B cell (primary cell): Measurements from ENCODE around the gene BBS7. TPM values are rescaled to one million over a fixed set of nuclear protein-coding genes. Genes with fewer than 3 reads are reported as not detected.

ENCODE experiments used
- ATAC-seq: fragments of 200-7000 bp; cut with Tn5 transposase; one replicate; pipeline ENCODE4 v1.10.0; 2021; ENCODE audit warnings: low read depth, mild to moderate bottlenecking, moderate number of reproducible peaks, moderate library complexity
- CTCF ChIA-PET: fragments of 350-600 bp; sonication (Branson Sonifier 250); formaldehyde crosslinking; loops from one replicate; lab custom pipeline; 2021; ENCODE audit warnings: antibody characterized with exemption, inconsistent platforms; lab: Charles Lee
- POLR2A ChIA-PET: fragments of 350-600 bp; sonication (Branson Sonifier 250); formaldehyde crosslinking; loops from one replicate; lab custom pipeline; 2021; ENCODE audit warnings: antibody characterized with exemption; lab: Charles Lee
- DNase-seq: peaks from one replicate; pipeline ENCODE4 v3.0.0; 2013
- H2AFZ ChIP-seq: 2 replicates; pipeline ENCODE4 v1.6.1; 2012; ENCODE audit warnings: mild to moderate bottlenecking, low read depth, low read length; ENCODE audit not compliant: insufficient read depth, poor library complexity, severe bottlenecking
- H3K27ac ChIP-seq, 2 donors: 1 replicate in 1 of 2; 2 replicates in 1 of 2; pipeline ENCODE4 v1.5.1; 2012 to 2013; ENCODE audit warnings: low read length in 2 of 2, mild to moderate bottlenecking in 2 of 2, moderate library complexity in 1 of 2
- H3K27me3 ChIP-seq, 4 experiments: fragments of 200-600 bp in 1 of 4; sonication (generic) in 1 of 4; replicated peaks in 1 of 4; 1 replicate in 2 of 4; 2 replicates in 2 of 4; pipeline versions ENCODE4 v1.6.1 to v1.7.0; 2013 to 2016; ENCODE audit warnings: low read length in 3 of 4, mild to moderate bottlenecking in 2 of 4, mixed read lengths in 1 of 4, moderate library complexity in 1 of 4; ENCODE audit not compliant: insufficient read depth in 4 of 4, control insufficient read depth in 3 of 4; ENCODE audit errors: control extremely low read depth in 1 of 4
- H3K36me3 ChIP-seq, 2 experiments: replicated peaks in 1 of 2; 1 replicate in 1 of 2; 2 replicates in 1 of 2; pipeline versions ENCODE4 v1.6.1 to v1.7.1; 2013; ENCODE audit warnings: low read length in 1 of 2; ENCODE audit not compliant: insufficient read depth in 2 of 2, control insufficient read depth in 1 of 2; ENCODE audit errors: control extremely low read depth in 1 of 2, extremely low read depth in 1 of 2
- H3K4me1 ChIP-seq, 2 donors: fragments of 200-600 bp in 1 of 2; sonication (generic) in 1 of 2; 1 replicate in 1 of 2; 2 replicates in 1 of 2; pipeline versions ENCODE4 v1.5.1 to v1.6.1; 2013 to 2017; ENCODE audit warnings: low read length in 2 of 2; ENCODE audit not compliant: control insufficient read depth in 2 of 2, insufficient read depth in 2 of 2
- H3K4me2 ChIP-seq: replicated peaks from 2 replicates; pipeline ENCODE3; 2012; ENCODE audit warnings: mild to moderate bottlenecking, low read depth, low read length; ENCODE audit not compliant: poor library complexity, severe bottlenecking
- H3K4me3 ChIP-seq, 5 experiments: fragments of 200-600 bp in 1 of 5; sonication (generic) in 1 of 5; 1 replicate in 3 of 5; 2 replicates in 2 of 5; pipeline versions ENCODE4 v1.5.1 to v1.7.0; 2011 to 2016; ENCODE audit warnings: low read length in 4 of 5, mild to moderate bottlenecking in 4 of 5, low read depth in 2 of 5, control low read depth in 1 of 5, moderate library complexity in 1 of 5; ENCODE audit not compliant: insufficient read depth in 1 of 5; ENCODE audit errors: control extremely low read depth in 1 of 5, extremely low read depth in 1 of 5
- H3K79me2 ChIP-seq: fragments of 200-600 bp; sonication (generic); one replicate; pipeline ENCODE4 v1.6.0; 2016; ENCODE audit warnings: low read length; ENCODE audit not compliant: control insufficient read depth, insufficient read depth
- H3K9ac ChIP-seq: fragments of 200-600 bp; sonication (generic); 2 replicates; pipeline ENCODE4 v1.6.1; 2017; ENCODE audit warnings: mild to moderate bottlenecking, low read length, moderate library complexity
- H3K9me3 ChIP-seq, 3 donors: one replicate each; pipeline versions ENCODE4 v1.6.1 to v1.7.1; 2013; ENCODE audit warnings: low read length in 2 of 3; ENCODE audit not compliant: control insufficient read depth in 2 of 3, insufficient read depth in 1 of 3; ENCODE audit errors: control extremely low read depth in 1 of 3
- H4K20me1 ChIP-seq: 2 replicates; pipeline ENCODE4 v1.6.0; 2012; ENCODE audit warnings: mild to moderate bottlenecking, low read length; ENCODE audit not compliant: insufficient read depth, control insufficient read depth, poor library complexity, severe bottlenecking
- H3K27ac Mint-ChIP-seq: one replicate; pipeline ENCODE4 v1.8.0; 2021; ENCODE audit warnings: mixed read lengths
- H3K27me3 Mint-ChIP-seq: one replicate; pipeline ENCODE4 v1.8.0; 2021; ENCODE audit warnings: mixed read lengths
- H3K4me1 Mint-ChIP-seq: one replicate; pipeline ENCODE4 v1.8.0; 2021; ENCODE audit warnings: mixed read lengths
- H3K4me3 Mint-ChIP-seq: one replicate; pipeline ENCODE4 v1.8.0; 2021; ENCODE audit warnings: mixed read lengths
- H3K9me3 Mint-ChIP-seq: one replicate; pipeline ENCODE4 v1.8.0; 2022; ENCODE audit warnings: mixed read lengths; ENCODE audit not compliant: insufficient read depth
- EZH2 ChIP-seq: IDR thresholded peaks from 2 replicates; pipeline ENCODE4 v1.6.1; 2012; ENCODE audit warnings: borderline replicate concordance, low read depth, mild to moderate bottlenecking, moderate library complexity, low read length; ENCODE audit not compliant: insufficient read depth, poor library complexity, severe bottlenecking
- WGBS: methylation state at CpG from one replicate; pipeline ENCODE4 v1.1.5; 2013; ENCODE audit warnings: missing lambda C conversion rate; ENCODE audit not compliant: insufficient coverage; 5-methylcytosine and 5-hydroxymethylcytosine counted together
- intact Hi-C: fragments of 100-400 bp; cut with micrococcal nuclease; formaldehyde crosslinking; loops from one replicate; pipeline ENCODE4 v1.10.0; 2022
- polyA plus RNA-seq: library from polyadenylated mRNA; depleted of rRNA; stranded (reverse); fragments of >200 nt; gene quantifications from 2 replicates; pipeline ENCODE4 v1.2.3, GENCODE V29; 2012
- total RNA-seq, 2 donors: library from RNA; stranded (reverse); fragments of 120-200 nt in 1 of 2; gene quantifications; 1 replicate in 1 of 2; 2 replicates in 1 of 2; pipeline versions ENCODE4 v1.2.3 to v1.2.4, GENCODE V29; 2013 to 2022
- TF ChIP-seq, protein P1 (sequence below): fragments of 200-600 bp; IDR thresholded peaks from one replicate; pipeline ENCODE4 v1.8.0; 2022; ENCODE audit warnings: antibody characterized with exemption, mild to moderate bottlenecking

BBS7 gene
- total and polyA plus RNA-seq, 2 donors (not counting 1 experiment from before 2014, with no cell fraction given), result 4.3 to 9.1 TPM

DNA sequence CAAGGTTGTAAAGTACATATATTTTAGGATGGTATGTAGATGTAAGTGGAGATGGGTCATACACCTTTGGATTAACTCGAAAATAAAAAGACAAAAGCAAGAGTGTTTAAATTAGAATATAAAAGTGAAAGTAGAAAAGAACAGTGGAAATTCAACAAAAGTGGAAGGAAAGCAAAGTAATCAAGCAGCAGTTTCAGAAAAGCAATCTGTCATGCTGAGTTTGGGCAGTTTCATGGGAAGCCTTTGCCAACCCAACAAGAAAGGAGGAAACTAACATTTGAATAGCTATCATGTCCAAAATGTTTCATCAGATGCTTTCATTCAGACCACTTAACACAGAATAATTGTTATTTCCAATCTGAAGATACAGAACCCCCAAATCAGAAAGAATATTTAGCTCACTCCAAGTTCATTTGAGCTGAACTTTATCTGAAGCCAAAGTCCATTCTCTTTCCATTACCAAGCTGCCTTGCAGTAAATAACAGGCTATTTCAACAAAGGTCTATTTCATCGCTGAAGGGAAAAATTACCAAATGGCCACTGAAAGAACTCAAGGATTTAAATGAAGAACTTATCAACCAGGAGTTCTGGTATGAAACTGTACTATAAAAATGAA is 71.0 kb downstream of the BBS7 start:
- Mint-ChIP-seq H3K27ac (peak overlapping the region; percentile 98), H3K4me1 (peaks cover 35% of the 10 kb centered on the region), H3K9me3 (no peaks in the 10 kb centered on the region), H3K4me3 (peak overlapping the region; percentile 96), H3K27me3 (no peaks in the 10 kb centered on the region)
- H3K4me3 ChIP-seq, result no peak overlapping the region
- ChIA-PET CTCF (no interaction called here), POLR2A (no interaction called here)
- H3K9ac ChIP-seq, result no peak overlapping the region
- no peaks in the 10 kb centered on the region for H4K20me1 ChIP-seq
- no peak overlapping the region for H3K27ac ChIP-seq
- peak overlapping the region; percentile 96 for H2AFZ ChIP-seq
- H3K79me2 ChIP-seq, result peaks cover 8% of the 10 kb centered on the region
- no peak for ATAC-seq
- intact Hi-C loops, result no loop called here
- peaks cover 8 to 15% of the 10 kb centered on the region in 2 donors for H3K4me1 ChIP-seq
- H3K4me2 ChIP-seq, result no peak overlapping the region
- H3K27me3 ChIP-seq, result no peaks in the 10 kb centered on the region
- no peaks in the 10 kb centered on the region for H3K9me3 ChIP-seq
- DNase-seq, result no peak
- WGBS, result no CpG with 5 or more reads among the region's 2 CpGs
- TF ChIP-seq, protein P1, sequence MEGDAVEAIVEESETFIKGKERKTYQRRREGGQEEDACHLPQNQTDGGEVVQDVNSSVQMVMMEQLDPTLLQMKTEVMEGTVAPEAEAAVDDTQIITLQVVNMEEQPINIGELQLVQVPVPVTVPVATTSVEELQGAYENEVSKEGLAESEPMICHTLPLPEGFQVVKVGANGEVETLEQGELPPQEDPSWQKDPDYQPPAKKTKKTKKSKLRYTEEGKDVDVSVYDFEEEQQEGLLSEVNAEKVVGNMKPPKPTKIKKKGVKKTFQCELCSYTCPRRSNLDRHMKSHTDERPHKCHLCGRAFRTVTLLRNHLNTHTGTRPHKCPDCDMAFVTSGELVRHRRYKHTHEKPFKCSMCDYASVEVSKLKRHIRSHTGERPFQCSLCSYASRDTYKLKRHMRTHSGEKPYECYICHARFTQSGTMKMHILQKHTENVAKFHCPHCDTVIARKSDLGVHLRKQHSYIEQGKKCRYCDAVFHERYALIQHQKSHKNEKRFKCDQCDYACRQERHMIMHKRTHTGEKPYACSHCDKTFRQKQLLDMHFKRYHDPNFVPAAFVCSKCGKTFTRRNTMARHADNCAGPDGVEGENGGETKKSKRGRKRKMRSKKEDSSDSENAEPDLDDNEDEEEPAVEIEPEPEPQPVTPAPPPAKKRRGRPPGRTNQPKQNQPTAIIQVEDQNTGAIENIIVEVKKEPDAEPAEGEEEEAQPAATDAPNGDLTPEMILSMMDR, result no peak
- no peak for TF ChIP-seq EZH2
- H3K36me3 ChIP-seq, result peaks cover 1 to 13% of the 10 kb centered on the region in 2 experiments

GRCh38 chr4:121796283-121796682 is 74.0 kb downstream of the BBS7 start:
- peaks cover 3% of the 10 kb centered on the region for H3K27me3 Mint-ChIP-seq
- ChIA-PET POLR2A (interaction anchor here (0.5 kb wide), 1 partner anchor 9 kb away, joined by 3 read pairs; no protein-coding TSS in a partner anchor), CTCF (interaction anchor here (0.7 kb wide), 1 partner anchor 379 kb away, joined by 4 read pairs; no protein-coding TSS in a partner anchor)
- no peak overlapping the region for H3K27ac Mint-ChIP-seq
- peaks cover 4 to 8% of the 10 kb centered on the region in 2 donors for H3K4me1 ChIP-seq
- DNase-seq, result no peak
- no peak overlapping the region for H3K4me3 ChIP-seq
- H3K9ac ChIP-seq, result no peak overlapping the region
- intact Hi-C loops, result no loop called here
- no peak overlapping the region for H3K4me3 Mint-ChIP-seq
- H3K9me3 ChIP-seq, result no peaks in the 10 kb centered on the region
- H3K79me2 ChIP-seq, result peaks cover 2% of the 10 kb centered on the region
- H3K4me2 ChIP-seq, result no peak overlapping the region
- no peaks in the 10 kb centered on the region for H3K9me3 Mint-ChIP-seq
- no peak overlapping the region for H2AFZ ChIP-seq
- peaks cover 0 to 5% (median 2%) of the 10 kb centered on the region in 4 experiments for H3K27me3 ChIP-seq
- no peak for TF ChIP-seq EZH2
- TF ChIP-seq, protein P1, result no peak
- no peak overlapping the region for H3K27ac ChIP-seq
- H4K20me1 ChIP-seq, result no peaks in the 10 kb centered on the region
- no peaks in the 10 kb centered on the region for H3K36me3 ChIP-seq
- peaks cover 21% of the 10 kb centered on the region for H3K4me1 Mint-ChIP-seq
- no peak for ATAC-seq
